IPS DF 6.9 (cell line): Measurements from ENCODE around the gene MEX3C.

Source experiments
- DNase-seq: peaks from one replicate; pipeline ENCODE4 v3.0.0-alpha.2; 2013; ENCODE audit warnings: low read depth, low spot score
- H3K27ac ChIP-seq: one replicate; pipeline ENCODE4 v1.5.1; 2013; ENCODE audit warnings: low read length, control low read depth
- H3K27me3 ChIP-seq: 2 replicates; pipeline ENCODE4 v1.6.1; 2013; ENCODE audit warnings: mild to moderate bottlenecking, low read length; ENCODE audit not compliant: control insufficient read depth, insufficient read depth
- H3K36me3 ChIP-seq: 2 replicates; pipeline ENCODE4 v1.6.1; 2013; ENCODE audit warnings: low read length; ENCODE audit not compliant: control insufficient read depth, insufficient read depth
- H3K4me1 ChIP-seq: 2 replicates; pipeline ENCODE4 v1.6.1; 2013; ENCODE audit warnings: low read length; ENCODE audit not compliant: control insufficient read depth, insufficient read depth
- H3K4me3 ChIP-seq: 2 replicates; pipeline ENCODE4 v1.5.1; 2013; ENCODE audit warnings: mild to moderate bottlenecking, low read length
- H3K9me3 ChIP-seq: 2 replicates; pipeline ENCODE4 v1.6.1; 2013; ENCODE audit warnings: low read length, inconsistent platforms; ENCODE audit not compliant: control insufficient read depth, insufficient read depth
- WGBS: extraction: QIAGEN DNeasy Blood & Tissue Kit; methylation state at CpG from one replicate; pipeline ENCODE4 v1.1.7; 2013; ENCODE audit warnings: mixed read lengths, missing lambda C conversion rate; ENCODE audit not compliant: insufficient read length, insufficient coverage; 5-methylcytosine and 5-hydroxymethylcytosine counted together

The MEX3C gene

DNA sequence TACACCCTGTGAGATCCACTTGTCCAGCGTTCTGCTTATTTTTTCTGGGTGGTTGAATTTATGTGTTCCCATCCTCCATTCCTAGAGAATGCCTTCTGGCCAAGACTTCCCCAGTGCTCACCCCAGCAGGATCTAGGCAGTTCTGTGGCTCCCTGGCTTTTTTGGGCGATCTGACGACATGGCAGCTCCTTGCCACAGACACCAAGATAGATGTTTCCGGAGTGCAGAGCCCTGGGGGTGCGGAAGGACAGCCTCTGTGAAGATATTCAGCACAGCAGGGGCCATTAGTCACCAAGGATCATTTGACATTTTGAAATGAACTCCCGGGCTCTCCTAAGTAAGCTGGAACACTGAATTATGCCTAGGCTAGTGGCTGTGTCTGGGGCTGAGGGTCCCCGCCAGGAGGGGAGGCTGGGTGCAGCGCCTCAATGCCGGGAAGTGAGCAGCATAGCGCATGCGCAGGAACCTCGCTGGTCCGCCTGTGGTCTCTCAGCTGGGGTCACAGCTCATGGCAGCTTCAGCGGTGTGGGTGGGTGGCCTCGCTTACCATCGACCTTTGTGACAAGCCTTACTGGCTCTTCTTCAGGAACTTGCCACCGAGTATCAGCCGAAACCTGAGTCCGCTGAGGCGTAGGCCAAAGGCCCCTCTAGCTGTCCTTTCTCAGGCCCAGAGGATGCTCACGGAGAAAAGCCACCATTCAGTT lies 60.3 kb downstream of the MEX3C start:
- H3K4me3 ChIP-seq, result no peak overlapping the region
- no peaks in the 10 kb centered on the region for H3K9me3 ChIP-seq
- H3K4me1 ChIP-seq, result 0 out of 2 replicates have a peak, but pooled peaks cover 3% of the 10 kb centered on the region
- H3K36me3 ChIP-seq, result no peaks in the 10 kb centered on the region
- no CpG with 5 or more reads among the region's 21 CpGs for WGBS
- no peak for DNase-seq
- H3K27me3 ChIP-seq, result no peaks in the 10 kb centered on the region
- H3K27ac ChIP-seq, result no peak overlapping the region

DNA sequence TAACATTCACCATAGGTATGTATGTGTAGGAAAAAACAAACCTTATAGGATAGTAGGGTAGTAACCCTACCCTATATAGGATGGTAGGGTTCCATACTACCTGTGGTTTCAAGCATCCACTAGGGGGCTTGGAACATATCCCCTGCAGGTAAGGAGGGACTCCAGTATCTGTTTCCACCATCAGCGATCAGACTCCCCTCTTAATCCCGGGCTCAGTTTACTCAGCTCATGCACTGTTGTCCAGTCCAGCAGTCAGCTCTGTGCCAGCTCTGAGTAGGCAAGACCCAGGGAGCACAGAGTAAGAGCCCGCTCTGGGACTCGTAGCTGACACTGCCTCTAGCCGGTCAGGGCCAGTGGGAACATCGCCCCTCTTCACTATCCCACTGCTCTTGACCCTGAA lies 61.7 kb downstream of the MEX3C start:
- H3K27me3 ChIP-seq, result no peaks in the 10 kb centered on the region
- H3K9me3 ChIP-seq, result no peaks in the 10 kb centered on the region
- H3K27ac ChIP-seq, result no peak overlapping the region
- H3K4me3 ChIP-seq, result no peak overlapping the region
- no peak for DNase-seq
- H3K4me1 ChIP-seq, result 0 out of 2 replicates have a peak, but pooled peaks cover 3% of the 10 kb centered on the region
- no peaks in the 10 kb centered on the region for H3K36me3 ChIP-seq
- no CpG with 5 or more reads among the region's 6 CpGs for WGBS

GRCh38 chr18:51135364-51135763 lies 62.1 kb downstream of the MEX3C start:
- no CpG with 5 or more reads among the region's 9 CpGs for WGBS
- no peaks in the 10 kb centered on the region for H3K36me3 ChIP-seq
- no peak for DNase-seq
- 0 out of 2 replicates have a peak, but pooled peaks cover 3% of the 10 kb centered on the region for H3K4me1 ChIP-seq
- no peak overlapping the region for H3K27ac ChIP-seq
- H3K9me3 ChIP-seq, result no peaks in the 10 kb centered on the region
- H3K27me3 ChIP-seq, result no peaks in the 10 kb centered on the region
- no peak overlapping the region for H3K4me3 ChIP-seq

- WGBS, result no CpG with 5 or more reads among the region's 4 CpGs
- DNase-seq, result no peak
- Histone ChIP-seq H3K27ac (no peak overlapping the region), H3K27me3 (no peaks in the 10 kb centered on the region), H3K9me3 (no peaks in the 10 kb centered on the region), H3K36me3 (no peaks in the 10 kb centered on the region), H3K4me1 (0 out of 2 replicates have a peak, but pooled peaks cover 3% of the 10 kb centered on the region), H3K4me3 (no peak overlapping the region)
Measured at GRCh38 chr18:51134721-51135120, 62.8 kb downstream of the MEX3C start.

GRCh38 chr18:51133580-51134160 lies 63.8 kb downstream of the MEX3C start:
- H3K9me3 ChIP-seq, result no peaks in the 10 kb centered on the region
- no CpG with 5 or more reads among the region's 12 CpGs for WGBS
- 0 out of 2 replicates have a peak, but pooled peaks cover 3% of the 10 kb centered on the region for H3K4me1 ChIP-seq
- no peak overlapping the region for H3K27ac ChIP-seq
- no peaks in the 10 kb centered on the region for H3K27me3 ChIP-seq
- no peak overlapping the region for H3K4me3 ChIP-seq
- no peak for DNase-seq
- no peaks in the 10 kb centered on the region for H3K36me3 ChIP-seq

GRCh38 chr18:51132256-51132935 lies 65.1 kb downstream of the MEX3C start:
- 0 out of 2 replicates have a peak, but pooled peaks cover under 1% of the 10 kb centered on the region for H3K4me1 ChIP-seq
- H3K9me3 ChIP-seq, result no peaks in the 10 kb centered on the region
- no peak overlapping the region for H3K4me3 ChIP-seq
- no peaks in the 10 kb centered on the region for H3K27me3 ChIP-seq
- no peak overlapping the region for H3K27ac ChIP-seq
- DNase-seq, result no peak
- no peaks in the 10 kb centered on the region for H3K36me3 ChIP-seq
- WGBS, result no CpG with 5 or more reads among the region's 6 CpGs

GRCh38 chr18:51128533-51128932 lies 68.9 kb downstream of the MEX3C start:
- Histone ChIP-seq H3K36me3 (no peaks in the 10 kb centered on the region), H3K4me3 (no peak overlapping the region), H3K27ac (no peak overlapping the region), H3K4me1 (no peaks in the 10 kb centered on the region), H3K27me3 (no peaks in the 10 kb centered on the region), H3K9me3 (no peaks in the 10 kb centered on the region)
- whole genome bisulfite sequencing, result no CpG with 5 or more reads among the region's 4 CpGs
- no peak for DNase-seq

- no CpG with 5 or more reads among the region's 3 CpGs for WGBS
- no peaks in the 10 kb centered on the region for H3K36me3 ChIP-seq
Measured at GRCh38 chr18:51127664-51128063, 69.8 kb downstream of the MEX3C start.

GRCh38 chr18:51125976-51126375 lies 71.5 kb downstream of the MEX3C start:
- Histone ChIP-seq H3K27me3 (no peaks in the 10 kb centered on the region), H3K4me3 (no peak overlapping the region), H3K27ac (no peak overlapping the region), H3K36me3 (no peaks in the 10 kb centered on the region), H3K4me1 (no peaks in the 10 kb centered on the region), H3K9me3 (no peaks in the 10 kb centered on the region)
- DNase-seq, result no peak
- WGBS, result no CpG with 5 or more reads among the region's 2 CpGs

More at GRCh38 chr18:51127664-51128063, 69.8 kb downstream of the MEX3C start:
- Histone ChIP-seq H3K9me3 (no peaks in the 10 kb centered on the region), H3K27me3 (no peaks in the 10 kb centered on the region), H3K4me1 (no peaks in the 10 kb centered on the region), H3K4me3 (no peak overlapping the region), H3K27ac (no peak overlapping the region)
- no peak for DNase-seq
